ENCODE data around the gene PLCL1.

- TF ChIP-seq POLR2AphosphoS5 (IDR thresholded peaks at IDR 0.05) (no peak), CTCF (IDR thresholded peaks at IDR 0.05) (no peak)
Observed at GRCh38 chr2:198144660-198145059, 340.3 kb downstream of the PLCL1 start.

Data from breast epithelium (tissue), 3 donors.